Liver (tissue), 9 donors: ENCODE results near the gene NFYC. TPM values are rescaled to one million over a fixed set of nuclear protein-coding genes. Genes with fewer than 3 reads are reported as not detected.

ENCODE experiments used
- DNase-seq: peaks from one replicate; pipeline ENCODE4 v3.0.0-alpha.2; 2017; ENCODE audit warnings: low spot score
- H3K27ac ChIP-seq, 2 donors: one replicate each; pipeline ENCODE4 v1.7.0; 2013; ENCODE audit warnings: inconsistent platforms in 2 of 2, low read length in 2 of 2, control low read depth in 1 of 2, low read depth in 1 of 2, mild to moderate bottlenecking in 1 of 2
- H3K27me3 ChIP-seq, 4 donors: one replicate each; pipeline versions ENCODE4 v1.6.1 to v1.7.0; 2013; ENCODE audit warnings: low read length in 3 of 4, inconsistent platforms in 1 of 4, mild to moderate bottlenecking in 1 of 4, moderate library complexity in 1 of 4; ENCODE audit not compliant: control insufficient read depth in 4 of 4, insufficient read depth in 4 of 4
- H3K36me3 ChIP-seq, 4 donors: one replicate each; pipeline versions ENCODE4 v1.6.1 to v1.7.0; 2013; ENCODE audit warnings: low read length in 3 of 4, mild to moderate bottlenecking in 3 of 4, low read depth in 1 of 4, moderate library complexity in 1 of 4; ENCODE audit not compliant: control insufficient read depth in 4 of 4, insufficient read depth in 3 of 4
- H3K4me1 ChIP-seq, 4 donors: one replicate each; pipeline versions ENCODE4 v1.6.1 to v1.7.0; 2013; ENCODE audit warnings: low read length in 3 of 4, mild to moderate bottlenecking in 3 of 4, moderate library complexity in 1 of 4; ENCODE audit not compliant: control insufficient read depth in 4 of 4, insufficient read depth in 4 of 4
- H3K4me3 ChIP-seq, 3 donors: one replicate each; pipeline versions ENCODE4 v1.6.1 to v1.7.0; 2013; ENCODE audit warnings: low read length in 3 of 3, control low read depth in 1 of 3, low read depth in 1 of 3, mild to moderate bottlenecking in 1 of 3
- H3K9ac ChIP-seq, 2 donors: one replicate each; pipeline ENCODE4 v1.7.0; 2013; ENCODE audit warnings: low read length in 2 of 2, mild to moderate bottlenecking in 2 of 2, moderate library complexity in 2 of 2, control low read depth in 1 of 2, low read depth in 1 of 2
- H3K9me3 ChIP-seq, 4 donors: one replicate each; pipeline versions ENCODE4 v1.6.1 to v1.7.0; 2013; ENCODE audit warnings: low read length in 3 of 4; ENCODE audit not compliant: control insufficient read depth in 4 of 4
- ATF3 ChIP-seq: IDR thresholded peaks from 2 replicates; pipeline ENCODE4 v1.6.1; 2016; ENCODE audit warnings: antibody characterized with exemption
- EGR1 ChIP-seq, 2 donors: IDR thresholded peaks; 2 replicates each; pipeline ENCODE4 v1.6.1; 2016 to 2018; ENCODE audit warnings: antibody characterized with exemption in 2 of 2, low read depth in 2 of 2
- FOXA1 ChIP-seq: IDR thresholded peaks from 2 replicates; pipeline ENCODE4 v1.6.1; 2016; ENCODE audit warnings: antibody characterized with exemption
- FOXA2 ChIP-seq: IDR thresholded peaks from 2 replicates; pipeline ENCODE4 v1.6.1; 2016; ENCODE audit warnings: antibody characterized with exemption
- GABPA ChIP-seq, 2 donors: IDR thresholded peaks in 1 of 2; conservative IDR thresholded peaks in 1 of 2; 2 replicates each; pipeline ENCODE4 v1.6.1; 2016; ENCODE audit warnings: antibody characterized with exemption in 2 of 2, mild to moderate bottlenecking in 1 of 2, moderate library complexity in 1 of 2
- HNF4A ChIP-seq, 2 donors: conservative IDR thresholded peaks; 2 replicates each; pipeline ENCODE4 v1.6.1; 2016; ENCODE audit warnings: antibody characterized with exemption in 2 of 2, mild to moderate bottlenecking in 2 of 2
- HNF4G ChIP-seq: IDR thresholded peaks from 2 replicates; pipeline ENCODE4 v1.6.1; 2016; ENCODE audit warnings: antibody characterized with exemption
- JUND ChIP-seq, 2 donors: IDR thresholded peaks; 2 replicates each; pipeline ENCODE4 v1.6.1; 2016; ENCODE audit warnings: antibody characterized with exemption in 2 of 2
- MAX ChIP-seq: IDR thresholded peaks from 2 replicates; pipeline ENCODE4 v1.6.1; 2016; ENCODE audit warnings: antibody characterized with exemption
- NR2F2 ChIP-seq: IDR thresholded peaks from 2 replicates; pipeline ENCODE4 v1.6.1; 2016; ENCODE audit warnings: antibody characterized with exemption
- RAD21 ChIP-seq, 2 donors: IDR thresholded peaks; 2 replicates each; pipeline ENCODE4 v1.6.1; 2016; ENCODE audit warnings: antibody characterized with exemption in 2 of 2, mild to moderate bottlenecking in 2 of 2
- REST ChIP-seq: IDR thresholded peaks from 2 replicates; pipeline ENCODE4 v1.6.1; 2016; ENCODE audit warnings: antibody characterized with exemption, mild to moderate bottlenecking
- RXRA ChIP-seq, 2 donors: IDR thresholded peaks; 2 replicates each; pipeline ENCODE4 v1.6.1; 2017 to 2018; ENCODE audit warnings: antibody characterized with exemption in 2 of 2, mild to moderate bottlenecking in 1 of 2
- SP1 ChIP-seq: IDR thresholded peaks from 2 replicates; pipeline ENCODE4 v1.6.1; 2018; ENCODE audit warnings: antibody characterized with exemption, mild to moderate bottlenecking
- TAF1 ChIP-seq: conservative IDR thresholded peaks from 2 replicates; pipeline ENCODE4 v1.6.1; 2016; ENCODE audit warnings: antibody characterized with exemption, mild to moderate bottlenecking
- WGBS: extraction: QIAGEN DNeasy Blood & Tissue Kit; methylation state at CpG from one replicate; pipeline ENCODE4 v1.1.7; 2013; 5-methylcytosine and 5-hydroxymethylcytosine counted together
- polyA plus RNA-seq, 2 donors: library from polyadenylated mRNA; stranded (reverse) in 1 of 2; unstranded in 1 of 2; fragments of 200-250 nt in 1 of 2; fragments of >200 nt in 1 of 2; fragmentation: Nextera tagmentation in 1 of 2; extraction: Ambion mirVana in 1 of 2; gene quantifications; one replicate each; pipeline versions ENCODE4 v1.2.1 to v1.2.3, GENCODE V29; 2013 to 2015
- total RNA-seq, 2 donors: library from RNA; depleted of rRNA; stranded (reverse); fragments of >200 nt; gene quantifications; one replicate each; pipeline ENCODE4 v1.2.3, GENCODE V29; 2014
- TF ChIP-seq, protein P1 (sequence below): fragments of 150-350 bp; IDR thresholded peaks from 2 replicates; pipeline ENCODE4 v1.5.1; 2017; ENCODE audit warnings: improper control_type of control experiment, low read depth, low read length; ENCODE audit not compliant: missing input control
- TF ChIP-seq, protein P2 (sequence below): IDR thresholded peaks from 2 replicates; pipeline ENCODE4 v1.6.1; 2016; ENCODE audit warnings: antibody characterized with exemption
- donor health status: healthy.
- donor health status: healthy.
- donor health status: healthy.
- donor health status: healthy.
- donor health status: healthy.

NFYC gene
- total and polyA plus RNA-seq, 4 donors = 18.3 to 28.1 (median 26.8) TPM

DNA sequence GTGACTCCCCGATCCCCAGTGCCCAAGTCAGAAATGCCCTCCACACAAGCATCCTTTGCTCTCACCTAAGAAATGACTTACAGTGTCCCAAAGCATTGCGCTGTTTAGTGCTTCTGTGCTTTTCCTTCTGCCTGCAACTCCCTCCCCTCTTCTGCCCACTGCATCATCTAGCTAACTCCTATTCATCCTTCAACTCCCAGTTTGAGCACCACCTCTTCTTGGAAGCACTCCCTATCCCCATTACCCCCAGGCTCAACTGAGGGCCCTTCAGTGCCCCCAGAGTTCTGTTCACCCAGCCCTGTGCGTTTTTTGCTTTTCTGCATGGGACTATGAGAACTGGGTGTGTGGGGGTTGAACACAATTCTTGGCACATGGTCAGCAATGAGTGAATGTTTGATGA, 102.1 kb downstream of the NFYC start:
- DNase-seq = no peak
- H3K36me3 ChIP-seq = no peaks in the 10 kb centered on the region
- TF ChIP-seq HNF4G (no peak), TAF1 (no peak), EGR1 (IDR thresholded peaks at IDR 0.05; ENCODE audit: low read depth in 2 of 2) (no peak), RXRA (IDR thresholded peaks at IDR 0.05) (no peak), RAD21 (IDR thresholded peaks at IDR 0.05) (no peak), HNF4A (conservative IDR thresholded peaks at IDR 0.05) (no peak), SP1 (no peak), ATF3 (no peak), GABPA (IDR thresholded peaks at IDR 0.05 in 1 of 2, conservative IDR thresholded peaks at IDR 0.05 in 1 of 2) (no peak), REST (no peak), JUND (IDR thresholded peaks at IDR 0.05) (no peak), FOXA1 (no peak), MAX (no peak), NR2F2 (no peak), FOXA2 (no peak)
- TF ChIP-seq, protein P1, sequence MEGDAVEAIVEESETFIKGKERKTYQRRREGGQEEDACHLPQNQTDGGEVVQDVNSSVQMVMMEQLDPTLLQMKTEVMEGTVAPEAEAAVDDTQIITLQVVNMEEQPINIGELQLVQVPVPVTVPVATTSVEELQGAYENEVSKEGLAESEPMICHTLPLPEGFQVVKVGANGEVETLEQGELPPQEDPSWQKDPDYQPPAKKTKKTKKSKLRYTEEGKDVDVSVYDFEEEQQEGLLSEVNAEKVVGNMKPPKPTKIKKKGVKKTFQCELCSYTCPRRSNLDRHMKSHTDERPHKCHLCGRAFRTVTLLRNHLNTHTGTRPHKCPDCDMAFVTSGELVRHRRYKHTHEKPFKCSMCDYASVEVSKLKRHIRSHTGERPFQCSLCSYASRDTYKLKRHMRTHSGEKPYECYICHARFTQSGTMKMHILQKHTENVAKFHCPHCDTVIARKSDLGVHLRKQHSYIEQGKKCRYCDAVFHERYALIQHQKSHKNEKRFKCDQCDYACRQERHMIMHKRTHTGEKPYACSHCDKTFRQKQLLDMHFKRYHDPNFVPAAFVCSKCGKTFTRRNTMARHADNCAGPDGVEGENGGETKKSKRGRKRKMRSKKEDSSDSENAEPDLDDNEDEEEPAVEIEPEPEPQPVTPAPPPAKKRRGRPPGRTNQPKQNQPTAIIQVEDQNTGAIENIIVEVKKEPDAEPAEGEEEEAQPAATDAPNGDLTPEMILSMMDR = no peak
- TF ChIP-seq, protein P2, sequence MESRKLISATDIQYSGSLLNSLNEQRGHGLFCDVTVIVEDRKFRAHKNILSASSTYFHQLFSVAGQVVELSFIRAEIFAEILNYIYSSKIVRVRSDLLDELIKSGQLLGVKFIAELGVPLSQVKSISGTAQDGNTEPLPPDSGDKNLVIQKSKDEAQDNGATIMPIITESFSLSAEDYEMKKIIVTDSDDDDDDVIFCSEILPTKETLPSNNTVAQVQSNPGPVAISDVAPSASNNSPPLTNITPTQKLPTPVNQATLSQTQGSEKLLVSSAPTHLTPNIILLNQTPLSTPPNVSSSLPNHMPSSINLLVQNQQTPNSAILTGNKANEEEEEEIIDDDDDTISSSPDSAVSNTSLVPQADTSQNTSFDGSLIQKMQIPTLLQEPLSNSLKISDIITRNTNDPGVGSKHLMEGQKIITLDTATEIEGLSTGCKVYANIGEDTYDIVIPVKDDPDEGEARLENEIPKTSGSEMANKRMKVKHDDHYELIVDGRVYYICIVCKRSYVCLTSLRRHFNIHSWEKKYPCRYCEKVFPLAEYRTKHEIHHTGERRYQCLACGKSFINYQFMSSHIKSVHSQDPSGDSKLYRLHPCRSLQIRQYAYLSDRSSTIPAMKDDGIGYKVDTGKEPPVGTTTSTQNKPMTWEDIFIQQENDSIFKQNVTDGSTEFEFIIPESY = no peak
- H3K4me1 ChIP-seq = peaks cover 0 to 16% (median 3%) of the 10 kb centered on the region in 4 donors
- H3K9ac ChIP-seq = no peak overlapping the region
- H3K4me3 ChIP-seq = no peak overlapping the region
- no peaks in the 10 kb centered on the region for H3K27me3 ChIP-seq
- H3K9me3 ChIP-seq = no peaks in the 10 kb centered on the region
- 94% methylated on average over 3 of the region's 3 CpGs for WGBS
- H3K27ac ChIP-seq = no peak overlapping the region

DNA sequence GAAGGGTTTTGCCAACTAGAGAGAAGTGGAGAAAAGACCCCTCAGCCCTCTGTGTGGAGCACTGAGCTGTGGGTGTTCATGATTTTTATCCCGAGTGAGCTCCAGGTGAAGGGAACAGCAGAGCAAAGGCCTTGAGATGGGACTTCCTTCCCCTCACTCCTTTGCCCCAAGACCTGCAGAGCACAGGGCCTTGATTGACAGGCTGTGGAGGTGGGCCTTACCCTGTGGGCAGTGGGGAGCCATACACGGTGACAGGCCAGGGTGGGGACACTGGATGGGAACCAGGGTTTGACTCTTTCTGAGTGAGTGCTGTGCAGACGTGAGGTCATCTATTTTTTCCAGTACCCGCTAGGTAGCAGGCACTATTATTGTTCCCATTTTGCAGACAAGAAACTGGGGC, 102.5 kb downstream of the NFYC start:
- H3K4me1 ChIP-seq = peaks cover 0 to 12% (median 1%) of the 10 kb centered on the region in 4 donors
- H3K4me3 ChIP-seq = no peak overlapping the region
- no peak overlapping the region for H3K9ac ChIP-seq
- no peak overlapping the region for H3K27ac ChIP-seq
- 93% methylated on average over 4 of the region's 4 CpGs for WGBS
- no peaks in the 10 kb centered on the region for H3K36me3 ChIP-seq
- H3K27me3 ChIP-seq = no peaks in the 10 kb centered on the region
- no peak for DNase-seq
- H3K9me3 ChIP-seq = no peaks in the 10 kb centered on the region
- TF ChIP-seq TAF1 (no peak), RXRA (IDR thresholded peaks at IDR 0.05) (no peak), HNF4G (no peak), EGR1 (IDR thresholded peaks at IDR 0.05; ENCODE audit: low read depth in 2 of 2) (no peak), JUND (IDR thresholded peaks at IDR 0.05) (no peak)
- TF ChIP-seq, protein P1 = no peak
- TF ChIP-seq, protein P2 = no peak
